HG03095 (cell line): ENCODE measurements around the gene OSTN.
A peak's percentile ranks its signal among the peaks of the same experiment; 100 is the strongest.
"Not testable (repeated sequence)": the region's sequence is repeated elsewhere in the genome, so short reads cannot be mapped to it uniquely, and the experiment has no call there.

Experiments
- ATAC-seq: cut with Tn5 transposase; IDR thresholded peaks from one replicate; pipeline ENCODE4 v1.9.1; 2021; ENCODE audit warnings: moderate library complexity; ENCODE audit not compliant: unreplicated experiment

Gene OSTN

DNA sequence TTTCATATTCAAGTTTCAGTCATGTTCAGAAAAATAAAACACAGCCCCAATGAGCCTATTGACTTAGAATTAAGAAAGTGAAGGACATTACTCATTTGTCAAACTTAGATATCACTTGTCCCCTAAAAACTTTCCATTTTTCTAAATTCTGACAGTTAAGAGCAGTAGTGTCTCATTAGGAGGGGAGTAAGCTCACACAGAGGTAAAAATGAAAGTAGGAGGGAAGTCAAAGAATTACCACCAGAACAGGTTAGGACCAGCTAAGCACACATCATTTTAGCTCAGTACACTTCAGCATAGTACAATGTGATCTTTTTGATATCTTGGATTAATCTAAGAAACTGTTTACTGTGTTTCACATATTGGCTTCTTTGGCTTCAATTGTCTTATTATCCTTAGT lies 64.3 kb downstream of the OSTN start:
- ATAC-seq: peak; percentile 74

DNA sequence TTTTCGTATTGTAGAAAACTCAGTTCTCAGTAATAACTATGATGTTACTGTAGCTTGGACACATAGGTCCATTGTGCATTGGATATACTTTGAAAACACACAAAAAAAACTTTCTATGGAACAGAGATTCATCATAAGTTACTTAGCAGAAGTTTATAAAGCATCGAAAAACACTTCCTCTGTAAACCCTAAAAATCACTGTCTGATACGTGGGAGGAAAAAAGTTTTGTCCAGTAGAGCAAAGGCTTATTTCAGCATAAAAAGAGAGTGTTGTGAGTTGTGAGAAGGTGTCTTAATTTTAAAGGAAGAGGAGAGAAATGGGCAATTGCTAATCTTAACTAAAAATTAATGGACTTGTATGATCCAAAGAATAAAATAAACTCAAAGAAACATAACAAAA lies 64.8 kb downstream of the OSTN start:
- ATAC-seq: no peak

DNA sequence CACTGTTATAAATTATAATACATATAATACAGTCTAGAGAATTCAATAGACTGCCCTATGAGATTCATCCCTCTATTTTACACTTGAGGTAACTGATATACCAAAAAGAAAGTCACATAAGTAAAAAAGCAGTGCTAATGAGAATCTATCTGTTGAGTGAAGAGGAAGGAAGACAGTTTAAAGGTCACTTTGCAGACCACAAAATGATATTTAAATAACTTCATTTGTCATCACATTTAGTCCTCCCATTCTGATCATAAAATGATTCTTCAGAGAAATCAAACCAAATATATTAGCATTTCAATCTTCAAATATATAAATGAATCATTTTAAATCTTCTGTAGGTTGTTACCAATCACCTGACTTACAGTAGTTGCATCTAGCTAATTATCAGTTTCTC lies 69.7 kb downstream of the OSTN start:
- no peak for ATAC-seq

DNA sequence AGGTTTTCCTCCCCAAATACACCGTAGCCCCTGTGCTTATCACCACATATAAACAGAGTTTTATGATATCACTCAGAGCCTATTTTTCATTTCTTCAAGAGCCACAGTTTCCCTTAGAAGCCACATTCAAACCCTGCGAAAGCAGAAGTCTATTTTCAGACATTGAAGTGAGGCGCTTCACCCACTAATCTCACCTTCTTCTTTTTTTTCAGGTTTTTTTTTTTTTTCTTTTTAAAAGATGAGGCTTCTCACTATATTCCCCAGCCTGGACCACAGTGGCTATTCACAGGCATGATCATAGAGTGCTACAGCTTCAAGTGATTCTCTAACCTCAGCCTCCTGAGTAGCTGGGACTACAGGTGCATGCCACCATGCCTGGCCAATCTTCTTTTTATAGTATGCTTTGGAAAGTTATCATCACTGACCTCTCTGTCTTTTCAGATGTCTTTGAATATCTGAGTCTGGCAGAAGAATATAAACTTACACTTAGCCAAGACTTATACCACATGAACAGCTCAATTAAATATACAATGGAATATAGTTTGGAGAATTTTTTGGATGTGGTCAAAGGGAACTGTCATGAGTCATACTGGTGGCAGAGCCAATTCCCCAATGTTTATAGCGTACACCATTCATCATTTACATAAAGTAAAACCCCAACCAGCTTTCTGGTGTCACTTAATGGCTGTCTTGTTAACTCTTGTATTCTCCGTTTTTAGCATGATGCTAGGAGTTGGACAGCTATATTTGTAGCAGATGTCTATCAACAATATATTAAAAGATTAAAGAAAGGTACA lies 70.4 kb downstream of the OSTN start:
- ATAC-seq: peak; percentile 60

DNA sequence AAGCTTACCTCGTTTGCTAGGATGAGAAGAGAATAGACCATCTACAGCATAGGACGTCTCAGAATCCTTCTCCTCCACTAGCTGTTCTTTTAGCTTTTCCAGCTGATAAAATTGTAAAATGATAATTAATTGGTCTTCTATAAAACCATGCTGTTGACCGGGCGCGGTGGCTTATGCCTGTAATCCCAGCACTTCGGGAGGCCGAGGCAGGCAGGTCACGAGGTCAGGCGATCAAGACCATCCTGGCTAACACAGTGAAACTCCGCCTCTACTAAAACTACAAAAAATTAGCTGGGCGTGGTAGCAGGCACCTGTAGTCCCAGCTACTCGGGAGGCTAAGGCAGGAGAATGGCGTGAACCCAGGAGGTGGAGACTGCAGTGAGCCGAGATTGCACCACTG lies 76.2 kb downstream of the OSTN start:
- ATAC-seq: not testable (repeated sequence)

DNA sequence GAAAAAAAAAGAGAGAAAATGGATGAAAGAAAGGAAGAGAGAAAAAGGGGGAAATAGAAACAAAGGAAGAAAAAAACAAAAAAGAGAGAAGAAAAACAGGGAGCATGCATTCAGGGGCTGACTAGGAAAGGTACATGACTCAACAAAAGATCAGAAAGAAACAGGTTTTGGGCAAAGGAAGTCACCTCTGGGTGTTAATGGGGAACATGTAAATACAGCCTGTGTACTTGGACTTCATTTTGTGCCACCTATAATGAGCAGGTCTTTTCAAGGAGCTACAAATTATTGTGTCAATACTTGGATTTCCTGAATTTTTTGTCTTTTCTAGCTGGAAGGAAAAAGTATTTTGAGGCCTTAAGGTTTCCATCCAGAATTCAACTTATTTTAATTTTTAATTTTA lies 76.7 kb downstream of the OSTN start:
- no peak for ATAC-seq

DNA sequence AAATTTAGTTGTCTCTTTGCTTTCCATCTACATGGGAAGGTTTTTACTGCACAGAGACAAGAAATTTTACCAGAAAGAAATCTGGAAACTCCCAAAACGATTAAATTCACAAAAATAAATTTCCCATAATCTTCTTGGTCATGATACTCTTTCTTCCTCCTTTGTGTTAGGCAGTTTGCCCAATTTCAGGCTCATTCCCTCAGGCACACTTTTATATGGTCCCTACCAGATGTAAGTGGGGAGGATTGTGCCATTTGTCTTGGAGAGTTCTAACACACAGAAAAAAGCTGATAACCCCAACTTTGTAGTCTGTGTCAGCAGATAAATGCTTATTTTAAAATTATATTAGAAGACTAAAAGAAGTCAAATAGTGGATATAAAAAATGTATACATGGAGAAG lies 81.1 kb downstream of the OSTN start:
- ATAC-seq: no peak

DNA sequence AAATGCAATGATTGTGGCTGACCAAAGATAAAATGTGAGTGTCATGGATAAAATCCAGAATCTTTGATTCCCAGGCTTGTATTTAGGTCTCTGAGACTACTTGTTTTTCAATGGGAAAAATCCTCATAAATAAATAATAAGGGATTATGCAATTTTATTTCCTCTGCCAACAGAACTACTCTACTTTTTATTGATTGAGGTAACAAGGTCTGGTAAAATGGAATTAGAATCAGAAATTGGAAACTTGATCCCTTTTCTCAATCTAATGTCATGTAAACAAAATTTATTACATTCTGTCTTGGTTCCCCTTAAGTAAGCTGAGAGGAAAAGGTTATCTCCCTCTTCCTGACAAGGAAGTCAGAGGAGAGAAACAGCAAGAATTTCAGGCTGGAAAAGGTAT lies 81.8 kb downstream of the OSTN start:
- ATAC-seq: no peak

DNA sequence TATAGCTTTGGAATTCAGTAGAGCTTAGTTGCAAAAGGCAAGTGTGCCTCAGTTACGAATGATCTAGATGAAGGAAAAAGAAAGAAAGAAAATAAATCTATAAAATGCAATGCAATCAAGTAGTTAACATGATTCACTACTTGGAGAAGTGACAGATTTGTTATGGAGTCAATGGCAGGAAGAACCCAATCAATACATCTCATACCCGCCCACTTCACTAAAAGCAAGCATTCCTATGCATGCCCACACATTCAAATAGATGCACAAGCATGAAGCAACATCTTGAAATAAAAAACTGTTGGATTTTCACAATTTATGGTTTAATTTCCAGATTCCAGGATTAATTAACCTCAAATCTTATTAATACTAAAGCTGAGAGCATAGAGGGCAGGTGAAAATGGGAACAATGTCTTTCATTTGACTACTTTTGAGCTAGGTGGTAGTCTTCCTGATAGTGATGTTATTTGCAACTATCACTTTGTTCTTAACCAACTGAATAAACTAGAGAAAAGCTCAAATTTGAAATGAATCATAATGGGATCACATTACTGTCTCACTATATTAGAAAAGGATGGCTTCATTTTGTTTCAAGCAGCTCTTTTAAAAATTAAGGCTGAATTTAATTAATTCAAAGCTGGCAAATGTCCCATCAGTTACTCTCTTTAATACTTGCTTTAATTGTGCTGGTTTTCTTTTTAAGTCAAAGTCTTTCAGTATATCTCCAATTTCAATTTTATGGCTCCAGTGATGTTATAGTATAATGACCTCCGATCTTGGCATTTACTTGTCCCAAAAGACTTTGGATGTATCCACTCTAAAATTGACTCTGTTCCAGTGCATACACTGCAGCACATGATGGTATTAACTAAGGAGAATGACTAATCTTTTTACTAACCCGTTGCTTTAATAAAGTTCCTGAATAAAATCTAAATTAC lies 83.5 kb downstream of the OSTN start:
- ATAC-seq: no peak

DNA sequence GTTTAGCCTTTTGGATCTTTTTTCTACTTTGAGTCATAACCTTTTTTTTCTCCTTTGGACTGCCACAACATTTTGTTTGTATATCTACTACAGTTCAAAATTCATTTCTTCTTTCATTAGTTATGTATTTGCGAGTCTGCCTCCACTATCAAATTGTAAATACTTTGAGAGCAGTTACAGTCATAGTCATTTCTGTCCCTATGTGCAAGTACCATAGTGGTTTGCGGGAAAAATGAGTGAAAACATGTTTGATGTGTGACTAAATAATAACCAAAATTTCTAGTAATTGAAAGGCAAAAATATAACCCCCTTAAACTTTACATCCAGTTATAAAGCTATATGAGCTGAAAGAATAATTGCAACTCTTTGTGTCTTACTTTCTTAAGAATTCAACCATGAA lies 84.4 kb downstream of the OSTN start:
- no peak for ATAC-seq

DNA sequence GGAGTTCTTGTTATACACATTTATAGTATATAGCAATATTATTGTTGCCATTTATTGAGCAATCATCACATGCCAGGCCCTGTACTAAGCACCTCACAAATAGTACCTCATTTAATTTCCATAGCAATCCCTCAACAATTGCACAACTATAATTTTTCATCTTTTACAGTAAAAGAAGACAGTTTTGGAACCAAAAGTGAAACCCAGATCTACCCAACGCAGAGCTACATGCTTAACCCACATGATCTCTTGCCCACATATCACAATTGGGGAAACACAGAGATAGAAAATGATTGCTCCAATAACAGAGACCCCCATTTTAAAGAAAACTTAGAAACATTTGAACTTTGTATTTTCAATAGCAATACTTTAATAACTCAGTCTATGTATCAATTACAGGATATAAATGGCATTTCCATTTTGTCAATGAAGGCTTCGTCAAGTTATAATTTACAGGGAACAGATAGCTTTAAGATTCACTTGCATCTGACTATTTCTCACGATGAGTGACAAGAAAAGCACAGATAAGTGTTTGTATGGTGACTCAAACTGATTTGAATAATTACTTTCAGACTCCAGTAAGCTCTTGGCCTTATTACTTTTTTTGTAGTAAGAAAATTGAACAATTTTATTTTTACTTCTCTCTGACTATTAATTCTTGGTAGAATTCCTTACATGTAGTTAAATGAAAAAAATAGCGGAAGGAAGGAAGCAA lies 91.4 kb downstream of the OSTN start:
- peak; percentile 70 for ATAC-seq

DNA sequence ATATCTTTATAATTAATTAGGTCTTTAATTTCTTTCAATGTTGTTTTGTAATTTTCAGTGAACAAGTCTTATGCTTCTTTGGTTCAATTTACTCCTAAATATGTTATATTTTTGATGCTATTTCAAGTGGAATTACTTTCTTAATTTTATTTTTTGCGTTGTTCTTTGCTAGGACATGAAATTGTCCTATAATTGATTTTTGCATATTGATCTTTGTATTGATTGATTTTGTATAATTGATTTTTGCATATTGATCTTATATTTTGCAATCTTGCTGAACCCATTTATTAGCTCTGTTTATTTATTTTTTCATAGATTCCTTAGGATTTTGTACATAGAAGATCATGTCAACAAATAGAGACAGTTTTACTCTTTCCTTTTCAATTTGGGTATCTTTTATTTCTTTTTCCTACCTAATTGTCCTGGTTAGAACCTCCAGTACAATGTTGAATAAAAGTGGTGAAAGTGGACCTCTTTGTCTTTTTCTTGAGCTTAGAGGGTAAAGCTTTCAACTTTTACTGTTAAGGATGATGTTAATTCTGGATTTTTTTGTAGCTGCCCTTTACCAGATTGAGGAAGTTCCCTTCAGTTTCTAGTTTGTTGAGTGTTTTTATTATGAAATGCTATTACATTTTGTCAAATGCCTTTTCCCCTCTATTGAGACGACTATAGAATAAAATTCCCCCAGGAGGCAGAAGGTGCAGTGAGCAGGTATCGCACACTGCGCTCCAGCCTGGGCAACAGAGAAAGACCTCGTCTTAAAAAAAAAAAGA lies 93.4 kb downstream of the OSTN start:
- ATAC-seq: no peak

DNA sequence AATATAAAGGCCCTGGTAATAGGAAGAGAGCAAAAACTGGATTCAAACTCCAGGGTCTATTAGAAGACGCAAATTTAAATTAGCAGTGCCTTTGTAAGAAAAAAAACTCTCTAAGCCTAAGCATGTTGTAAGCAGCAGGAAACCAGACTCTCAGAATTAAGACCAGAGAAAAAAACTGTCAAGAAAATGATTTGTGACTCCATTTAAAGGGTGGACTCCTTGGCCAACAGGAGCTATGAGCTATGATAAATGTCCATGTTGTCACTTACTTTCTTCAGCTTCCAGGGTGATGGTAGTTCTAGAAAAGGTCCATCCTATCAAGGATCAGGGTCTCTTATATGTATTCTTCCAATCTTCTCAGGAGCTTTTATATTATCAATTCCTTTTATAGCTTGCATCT lies 95.2 kb downstream of the OSTN start:
- ATAC-seq: no peak

DNA sequence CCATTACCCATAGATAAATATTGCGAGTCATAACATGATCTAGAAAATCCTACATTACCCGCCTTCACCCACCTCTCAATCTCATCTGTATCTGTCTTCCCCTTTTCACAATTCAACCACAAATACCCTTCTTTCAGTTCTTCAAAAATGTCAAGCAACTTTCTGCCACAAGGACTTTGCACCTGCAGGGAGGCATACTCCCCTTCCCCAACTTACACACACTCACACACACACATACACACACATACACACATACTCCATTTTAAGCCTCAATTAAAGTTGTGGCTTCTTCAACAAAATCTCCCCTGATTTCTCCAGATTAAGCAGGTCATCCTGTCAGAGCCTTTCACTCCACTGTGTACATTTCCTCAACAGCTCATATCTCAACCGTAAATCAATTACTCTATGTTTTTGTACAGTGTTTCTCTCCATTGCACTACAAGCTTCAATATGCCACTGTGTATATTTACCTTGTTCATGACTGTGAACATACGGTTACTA lies 97.0 kb downstream of the OSTN start:
- peak; percentile 84 for ATAC-seq

DNA sequence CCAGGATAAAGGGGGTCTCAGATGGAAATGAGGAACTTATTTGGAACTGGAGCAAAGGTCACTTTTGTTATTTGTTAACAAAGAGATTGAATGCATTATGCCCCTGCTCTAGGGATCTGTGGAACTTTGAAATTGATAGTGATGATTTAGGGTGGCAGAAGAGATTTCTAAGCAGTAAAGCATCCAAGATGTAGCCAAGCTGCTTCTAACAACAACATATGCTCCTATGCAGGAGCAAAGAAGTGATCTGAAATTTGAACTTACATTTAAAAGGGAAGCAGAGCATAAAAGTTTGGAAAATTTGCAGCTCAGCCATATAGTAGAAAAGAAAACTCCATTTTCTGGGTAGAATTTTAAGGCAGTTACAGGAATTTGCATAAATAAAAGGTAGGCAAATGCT lies 99.8 kb downstream of the OSTN start:
- no peak for ATAC-seq

DNA sequence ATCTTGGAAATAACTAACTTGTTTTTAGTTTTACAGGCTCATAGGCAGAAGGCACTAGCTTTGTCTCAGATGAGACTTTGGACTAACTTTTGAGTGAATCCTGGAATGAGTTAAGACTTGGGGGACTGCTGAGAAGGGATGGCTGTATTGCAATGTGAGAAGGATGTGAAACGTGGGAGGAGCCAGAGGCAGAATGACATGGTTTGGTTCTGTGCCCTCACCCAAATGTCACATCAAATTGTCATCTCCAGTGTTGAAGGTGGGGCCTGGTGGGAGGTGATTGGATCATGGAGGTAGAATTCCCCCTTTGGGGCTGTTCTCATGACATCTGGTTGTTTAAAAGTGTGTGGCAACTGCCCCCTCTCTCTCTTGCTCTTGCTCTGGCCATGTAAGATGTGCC lies 101.4 kb downstream of the OSTN start:
- ATAC-seq: no peak

DNA sequence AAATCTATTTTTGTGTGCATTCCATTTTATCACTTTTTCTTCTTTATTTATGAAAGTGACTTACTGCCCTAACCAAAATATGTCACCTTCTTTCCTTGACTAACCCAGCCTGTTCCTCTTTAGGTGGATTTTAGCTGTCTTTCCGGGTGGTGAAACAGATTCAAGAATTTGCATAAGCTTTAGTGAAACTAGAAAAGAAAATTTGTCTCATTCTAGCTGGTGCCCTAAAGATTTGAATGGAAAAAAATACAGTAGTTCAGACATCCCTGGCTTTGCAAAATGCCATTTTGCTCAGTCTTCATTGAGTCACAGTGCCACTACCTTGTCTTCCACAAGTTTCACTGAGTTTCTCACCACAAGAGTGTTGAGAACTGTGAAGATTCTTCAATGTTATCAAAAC lies 102.0 kb downstream of the OSTN start:
- peak; percentile 74 for ATAC-seq

DNA sequence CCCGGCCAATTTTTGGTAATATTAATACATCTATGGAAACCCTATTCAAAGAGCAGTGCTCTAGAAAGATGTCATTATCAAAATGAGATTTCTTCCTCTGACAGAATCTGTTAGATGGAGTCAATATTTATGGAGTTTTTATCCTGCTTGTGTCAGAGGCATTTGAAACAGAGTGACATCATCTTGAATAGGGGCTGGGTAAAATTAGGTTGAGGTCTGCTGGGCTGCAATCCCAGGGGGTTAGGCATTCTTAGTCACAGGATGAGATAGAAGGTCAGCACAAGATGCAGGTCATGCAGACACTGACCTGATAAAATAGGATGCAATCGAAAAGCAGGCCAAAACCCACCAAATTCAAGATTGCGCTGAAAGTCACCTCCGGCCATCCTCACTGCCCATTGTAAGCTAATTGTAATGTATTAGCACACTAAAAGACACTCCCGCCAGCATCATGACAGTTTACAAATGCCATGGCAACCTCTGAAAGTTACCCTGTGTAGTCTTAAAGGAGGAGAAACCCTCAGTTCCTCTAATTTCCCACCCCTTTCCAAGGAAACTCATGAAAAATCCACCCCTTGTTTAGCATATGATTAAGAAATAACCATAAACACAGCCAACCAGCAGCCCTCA lies 102.9 kb downstream of the OSTN start:
- no peak for ATAC-seq

DNA sequence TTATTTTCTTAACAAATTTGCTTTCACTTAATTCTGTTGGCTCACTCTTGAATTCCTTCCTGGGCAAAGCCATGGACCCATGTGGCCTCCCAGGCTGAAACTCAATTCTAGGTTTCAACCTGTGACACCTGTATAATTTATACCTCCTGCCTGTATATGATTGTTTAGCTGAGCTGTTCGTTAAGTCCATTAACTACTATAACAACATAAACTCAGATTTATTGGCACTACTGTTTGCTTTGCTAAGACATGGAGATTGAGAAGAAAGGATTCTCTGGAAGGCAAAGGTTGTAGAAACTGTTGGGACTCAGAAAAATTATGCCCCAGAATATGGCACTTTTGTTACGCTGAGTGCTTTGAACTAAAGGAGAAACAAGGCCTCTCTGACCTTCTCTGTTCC lies 103.4 kb downstream of the OSTN start:
- ATAC-seq: no peak

DNA sequence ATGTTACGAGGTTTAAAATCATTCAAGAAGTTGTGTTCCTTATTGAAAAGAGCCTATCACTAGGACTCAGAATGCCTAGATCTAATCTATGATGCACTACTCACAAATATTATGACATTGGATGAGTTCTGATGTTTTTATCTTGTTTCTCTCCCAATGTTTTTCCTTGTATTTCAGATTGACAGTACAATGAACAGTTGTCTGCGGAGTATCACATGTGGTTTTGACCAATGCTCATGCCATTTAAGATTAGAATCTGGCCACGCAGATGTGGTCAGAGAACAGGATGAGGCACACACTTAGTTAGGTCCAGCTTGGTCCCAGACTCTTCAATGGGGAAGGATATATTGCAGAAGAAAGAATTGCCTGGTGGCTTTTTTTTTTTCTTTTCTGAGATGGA lies 104.6 kb downstream of the OSTN start:
- ATAC-seq: no peak
